Activated CD4-positive, alpha-beta memory T cell treated with anti-CD3 and anti-CD28 coated beads for 36 hours (primary cell): Measurements from ENCODE around the gene CCDC85C. TPM values are rescaled to one million over a fixed set of nuclear protein-coding genes. Genes with fewer than 3 reads are reported as not detected.
A peak's percentile ranks its signal among the peaks of the same experiment; 100 is the strongest.

Experiments
- CTCF ChIA-PET: fragments of 350-600 bp; sonication (Branson Sonifier 250); formaldehyde crosslinking; loops from one replicate; lab custom pipeline; 2021; ENCODE audit warnings: antibody characterized with exemption, inconsistent platforms; lab: Charles Lee
- POLR2A ChIA-PET: fragments of 350-600 bp; sonication (Branson Sonifier 250); formaldehyde crosslinking; loops from one replicate; lab custom pipeline; 2021; ENCODE audit warnings: antibody characterized with exemption; lab: Charles Lee
- DNase-seq: peaks from one replicate; pipeline ENCODE4 v3.0.0-alpha.2; 2020
- H3K27ac Mint-ChIP-seq: one replicate; pipeline ENCODE4 v1.8.0; 2021; ENCODE audit warnings: mixed read lengths
- H3K27me3 Mint-ChIP-seq: one replicate; pipeline ENCODE4 v1.8.0; 2021; ENCODE audit warnings: mixed read lengths
- H3K36me3 Mint-ChIP-seq: one replicate; pipeline ENCODE4 v1.8.0; 2021; ENCODE audit warnings: mixed read lengths
- H3K4me1 Mint-ChIP-seq: one replicate; pipeline ENCODE4 v1.8.0; 2021; ENCODE audit warnings: low read depth, mixed read lengths
- H3K4me3 Mint-ChIP-seq: one replicate; pipeline ENCODE4 v1.8.0; 2021; ENCODE audit warnings: mild to moderate bottlenecking, mixed read lengths
- H3K9me3 Mint-ChIP-seq: one replicate; pipeline ENCODE4 v1.8.0; 2021; ENCODE audit warnings: mixed read lengths
- intact Hi-C: fragments of 100-400 bp; cut with micrococcal nuclease; formaldehyde crosslinking; loops from one replicate; pipeline ENCODE4 v1.15.1; 2023
- total RNA-seq, 2 experiments: library from RNA; stranded (reverse); gene quantifications; one replicate each; pipeline ENCODE4 v1.2.3, GENCODE V29; 2021

The CCDC85C gene
- total RNA-seq, 2 experiments from 2014 or later: 10.7 to 12.3 TPM

- Mint-ChIP-seq H3K4me1 (no peaks in the 10 kb centered on the region), H3K36me3 (peaks cover 3% of the 10 kb centered on the region), H3K27me3 (no peaks in the 10 kb centered on the region), H3K4me3 (no peak overlapping the region), H3K9me3 (no peaks in the 10 kb centered on the region), H3K27ac (no peak overlapping the region)
- DNase-seq: no peak
- ChIA-PET CTCF (interaction anchor here (1.0 to 2.6 kb wide), 3 partner anchors 112 to 431 kb away, joined by 3 to 12 read pairs (median 5); no protein-coding TSS in a partner anchor), POLR2A (no interaction called here)
- intact Hi-C loops: loop anchor here (5.0 kb wide), 1 partner anchor 165 kb away; the partner anchor contains the start of gene CYP46A1
These were observed 87.0 kb downstream of the CCDC85C start for GRCh38 chr14:99516871-99517642.

GRCh38 chr14:99516156-99516870, 87.7 kb downstream of the CCDC85C start:
- Mint-ChIP-seq H3K27ac (no peak overlapping the region), H3K27me3 (no peaks in the 10 kb centered on the region), H3K36me3 (peaks cover 3% of the 10 kb centered on the region), H3K9me3 (no peaks in the 10 kb centered on the region), H3K4me3 (no peak overlapping the region), H3K4me1 (no peaks in the 10 kb centered on the region)
- no peak for DNase-seq
- POLR2A ChIA-PET: no interaction called here
- intact Hi-C loops: loop anchor here (5.0 kb wide), 1 partner anchor 166 kb away; the partner anchor contains the start of gene CYP46A1
- CTCF ChIA-PET: interaction anchor here (0.9 to 2.6 kb wide), 3 partner anchors 112 to 172 kb away, joined by 3 to 12 read pairs (median 4); no protein-coding TSS in a partner anchor

- ChIA-PET CTCF (interaction anchor here (0.7 to 2.6 kb wide), 3 partner anchors 30 to 173 kb away, joined by 4 to 12 read pairs (median 4); no protein-coding TSS in a partner anchor), POLR2A (no interaction called here)
- Mint-ChIP-seq H3K4me1 (no peaks in the 10 kb centered on the region), H3K27ac (no peak overlapping the region), H3K4me3 (no peak overlapping the region), H3K36me3 (peaks cover 6% of the 10 kb centered on the region), H3K9me3 (no peaks in the 10 kb centered on the region), H3K27me3 (no peaks in the 10 kb centered on the region)
- intact Hi-C loops: loop anchor here (5.0 kb wide), 1 partner anchor 167 kb away; the partner anchor contains the start of gene CYP46A1
- no peak for DNase-seq
These were observed 88.5 kb downstream of the CCDC85C start for GRCh38 chr14:99515301-99516155.

GRCh38 chr14:99514552-99515300, 89.3 kb downstream of the CCDC85C start:
- H3K9me3 Mint-ChIP-seq: no peaks in the 10 kb centered on the region
- intact Hi-C loops: loop anchor here (5.0 kb wide), 1 partner anchor 168 kb away; the partner anchor contains the start of gene CYP46A1
- ChIA-PET POLR2A (no interaction called here), CTCF (no interaction called here)
- H3K27me3 Mint-ChIP-seq: no peaks in the 10 kb centered on the region
- H3K4me3 Mint-ChIP-seq: no peak overlapping the region
- H3K27ac Mint-ChIP-seq: no peak overlapping the region
- peaks cover 6% of the 10 kb centered on the region for H3K36me3 Mint-ChIP-seq
- no peak for DNase-seq
- H3K4me1 Mint-ChIP-seq: no peaks in the 10 kb centered on the region

GRCh38 chr14:99513946-99514551, 90.0 kb downstream of the CCDC85C start:
- ChIA-PET POLR2A (no interaction called here), CTCF (no interaction called here)
- Mint-ChIP-seq H3K9me3 (no peaks in the 10 kb centered on the region), H3K4me1 (no peaks in the 10 kb centered on the region), H3K27ac (peak overlapping the region; percentile 33), H3K36me3 (peaks cover 12% of the 10 kb centered on the region), H3K27me3 (no peaks in the 10 kb centered on the region), H3K4me3 (no peak overlapping the region)
- no peak for DNase-seq
- intact Hi-C loops: no loop called here

- peaks cover 14% of the 10 kb centered on the region for H3K36me3 Mint-ChIP-seq
- H3K27me3 Mint-ChIP-seq: no peaks in the 10 kb centered on the region
- H3K4me3 Mint-ChIP-seq: no peak overlapping the region
- no peaks in the 10 kb centered on the region for H3K9me3 Mint-ChIP-seq
- intact Hi-C loops: no loop called here
- DNase-seq: no peak
- CTCF ChIA-PET: no interaction called here
- H3K27ac Mint-ChIP-seq: no peak overlapping the region
- no peaks in the 10 kb centered on the region for H3K4me1 Mint-ChIP-seq
- POLR2A ChIA-PET: no interaction called here
These were observed 90.8 kb downstream of the CCDC85C start for GRCh38 chr14:99513183-99513694.

GRCh38 chr14:99512571-99513182, 91.3 kb downstream of the CCDC85C start:
- POLR2A ChIA-PET: interaction anchor here (0.6 kb wide), 1 partner anchor 140 kb away, joined by 3 read pairs; no protein-coding TSS in a partner anchor
- H3K27ac Mint-ChIP-seq: no peak overlapping the region
- intact Hi-C loops: no loop called here
- CTCF ChIA-PET: no interaction called here
- no peaks in the 10 kb centered on the region for H3K4me1 Mint-ChIP-seq
- no peak overlapping the region for H3K4me3 Mint-ChIP-seq
- peaks cover 17% of the 10 kb centered on the region for H3K36me3 Mint-ChIP-seq
- H3K27me3 Mint-ChIP-seq: no peaks in the 10 kb centered on the region
- no peak for DNase-seq
- H3K9me3 Mint-ChIP-seq: no peaks in the 10 kb centered on the region

- no peaks in the 10 kb centered on the region for H3K27me3 Mint-ChIP-seq
- CTCF ChIA-PET: no interaction called here
- no peak overlapping the region for H3K27ac Mint-ChIP-seq
- no peak overlapping the region for H3K4me3 Mint-ChIP-seq
- intact Hi-C loops: no loop called here
- DNase-seq: no peak
- no peaks in the 10 kb centered on the region for H3K9me3 Mint-ChIP-seq
- peaks cover 22% of the 10 kb centered on the region for H3K36me3 Mint-ChIP-seq
- POLR2A ChIA-PET: interaction anchor here (0.6 kb wide), 1 partner anchor 141 kb away, joined by 3 read pairs; no protein-coding TSS in a partner anchor
- H3K4me1 Mint-ChIP-seq: no peaks in the 10 kb centered on the region
These were observed 91.9 kb downstream of the CCDC85C start for GRCh38 chr14:99512110-99512449.

DNA sequence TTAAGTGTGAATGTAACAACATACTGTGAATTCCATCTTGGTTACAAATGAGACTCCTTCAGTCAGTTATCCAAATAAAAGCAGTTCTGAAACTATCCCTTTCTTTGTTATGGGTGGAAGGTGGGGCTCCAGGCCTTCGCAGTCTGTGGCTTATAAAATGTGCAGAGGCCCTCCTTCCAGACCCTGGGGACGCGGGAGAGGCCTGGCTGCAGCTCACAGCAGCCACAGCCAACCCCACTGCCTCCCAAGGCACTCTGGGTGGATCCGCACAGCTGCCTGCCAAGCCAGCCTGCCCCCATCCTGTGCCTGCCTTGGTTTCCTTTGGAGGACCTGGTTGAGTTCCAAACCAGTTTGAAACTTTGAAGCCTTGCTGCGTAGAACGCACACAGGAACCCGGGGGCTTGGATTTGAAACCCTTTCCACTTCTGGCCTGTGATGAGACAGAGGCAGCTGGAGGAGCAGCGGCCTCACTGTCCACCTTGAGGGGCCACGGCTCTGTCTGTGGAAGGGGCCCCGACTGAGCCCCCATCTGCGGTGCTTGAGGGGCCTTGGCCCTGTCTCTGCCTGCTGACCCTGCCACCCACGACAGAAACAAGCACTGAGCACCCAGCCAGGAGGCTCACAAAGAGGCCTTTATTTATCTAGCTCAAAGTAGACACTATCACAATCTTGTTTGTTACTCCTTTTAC, 92.4 kb downstream of the CCDC85C start:
- Mint-ChIP-seq H3K36me3 (peaks cover 26% of the 10 kb centered on the region), H3K4me3 (no peak overlapping the region), H3K27ac (no peak overlapping the region), H3K27me3 (no peaks in the 10 kb centered on the region), H3K9me3 (no peaks in the 10 kb centered on the region), H3K4me1 (no peaks in the 10 kb centered on the region)
- POLR2A ChIA-PET: interaction anchor here (0.6 kb wide), 1 partner anchor 141 kb away, joined by 3 read pairs; no protein-coding TSS in a partner anchor
- no peak for DNase-seq
- intact Hi-C loops: no loop called here
- CTCF ChIA-PET: no interaction called here

GRCh38 chr14:99510556-99511139, 93.4 kb downstream of the CCDC85C start:
- Mint-ChIP-seq H3K27me3 (no peaks in the 10 kb centered on the region), H3K4me3 (no peak overlapping the region), H3K9me3 (no peaks in the 10 kb centered on the region), H3K36me3 (peaks cover 33% of the 10 kb centered on the region), H3K27ac (no peak overlapping the region), H3K4me1 (no peaks in the 10 kb centered on the region)
- ChIA-PET POLR2A (no interaction called here), CTCF (no interaction called here)
- intact Hi-C loops: no loop called here
- DNase-seq: no peak
